Measurements from ENCODE around the gene CD22. TPM values are rescaled to one million over a fixed set of nuclear protein-coding genes. Genes with fewer than 3 reads are reported as not detected.
A peak's percentile ranks its signal among the peaks of the same experiment; 100 is the strongest.

The CD22 gene
- total and polyA plus RNA-seq, 2 of the 13 experiments (the other 11 are each of a cell fraction or from before 2014, with no cell fraction given) = 0.71 to 1.7 TPM

DNA sequence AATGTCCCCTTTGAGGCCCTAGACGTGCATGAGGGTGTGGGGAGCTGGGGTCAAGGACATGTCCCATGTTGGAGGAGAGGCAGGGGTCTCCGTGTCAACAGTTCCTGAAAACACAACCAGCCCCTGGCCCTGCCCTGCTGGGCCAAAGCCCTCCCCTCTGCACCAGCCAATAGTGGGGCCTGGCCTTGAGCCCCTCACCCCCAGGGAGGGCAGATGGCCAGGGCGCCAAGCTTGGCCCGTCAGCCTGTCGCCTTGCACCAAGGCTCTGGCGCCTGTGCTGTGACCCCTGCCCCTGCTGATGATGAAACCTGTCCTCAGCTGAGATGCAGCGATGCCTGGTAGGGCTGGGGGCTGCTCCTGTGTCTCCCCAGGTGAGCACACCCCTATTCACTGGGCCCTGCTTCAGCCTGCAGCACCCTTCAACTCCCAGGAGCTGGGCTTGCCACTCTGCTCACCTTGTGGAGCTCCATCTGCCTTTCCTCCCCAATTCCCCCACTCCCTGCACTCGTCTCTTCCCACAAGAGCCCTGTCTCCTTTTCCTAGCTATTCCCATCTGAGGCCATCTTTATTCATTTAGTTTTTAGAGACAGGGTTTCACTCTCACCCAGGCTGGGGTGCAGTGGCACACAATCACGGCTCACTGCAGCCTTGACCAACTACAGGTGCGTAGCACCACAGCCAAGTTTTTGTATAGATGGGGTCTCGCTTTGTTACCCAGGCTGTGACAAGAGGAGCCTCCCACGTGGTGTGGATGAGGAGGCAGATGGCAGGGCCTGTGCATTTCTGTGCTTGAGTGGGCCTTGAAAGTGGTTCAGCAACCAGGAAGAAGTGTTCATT lies 48.8 kb upstream of the CD22 start (continued):
- TF ChIP-seq REL (CRISPR knock-in tag; conservative IDR thresholded peaks at IDR 0.05) (no peak), CAMTA2 (CRISPR knock-in tag; IDR thresholded peaks at IDR 0.05; ENCODE audit: borderline replicate concordance) (no peak), HDAC2 (CRISPR knock-in tag; IDR thresholded peaks at IDR 0.05) (peak; percentile 57; the same call in 1 of the 2 replicates), ZBTB7B (CRISPR knock-in tag; IDR thresholded peaks at IDR 0.05) (peak; percentile 50), PPARG (CRISPR knock-in tag; conservative IDR thresholded peaks at IDR 0.05) (0 out of 2 replicates have a peak, but pooled peaks have one; percentile 49), ELF3 (CRISPR knock-in tag; IDR thresholded peaks at IDR 0.05) (no peak), ZBTB7A (CRISPR knock-in tag; IDR thresholded peaks at IDR 0.05) (peak; percentile 99), ZFAT (CRISPR knock-in tag; conservative IDR thresholded peaks at IDR 0.05) (no peak), ZNF367 (CRISPR knock-in tag; IDR thresholded peaks at IDR 0.05; ENCODE audit: borderline replicate concordance) (no peak), ZNF430 (CRISPR knock-in tag; IDR thresholded peaks at IDR 0.05) (0 out of 2 replicates have a peak, but pooled peaks have one; percentile 18), GATA4 (IDR thresholded peaks at IDR 0.05; ENCODE audit: borderline replicate concordance, low read depth) (0 out of 2 replicates have a peak, but pooled peaks have one; percentile 37)
- TF ChIP-seq, protein P1, sequence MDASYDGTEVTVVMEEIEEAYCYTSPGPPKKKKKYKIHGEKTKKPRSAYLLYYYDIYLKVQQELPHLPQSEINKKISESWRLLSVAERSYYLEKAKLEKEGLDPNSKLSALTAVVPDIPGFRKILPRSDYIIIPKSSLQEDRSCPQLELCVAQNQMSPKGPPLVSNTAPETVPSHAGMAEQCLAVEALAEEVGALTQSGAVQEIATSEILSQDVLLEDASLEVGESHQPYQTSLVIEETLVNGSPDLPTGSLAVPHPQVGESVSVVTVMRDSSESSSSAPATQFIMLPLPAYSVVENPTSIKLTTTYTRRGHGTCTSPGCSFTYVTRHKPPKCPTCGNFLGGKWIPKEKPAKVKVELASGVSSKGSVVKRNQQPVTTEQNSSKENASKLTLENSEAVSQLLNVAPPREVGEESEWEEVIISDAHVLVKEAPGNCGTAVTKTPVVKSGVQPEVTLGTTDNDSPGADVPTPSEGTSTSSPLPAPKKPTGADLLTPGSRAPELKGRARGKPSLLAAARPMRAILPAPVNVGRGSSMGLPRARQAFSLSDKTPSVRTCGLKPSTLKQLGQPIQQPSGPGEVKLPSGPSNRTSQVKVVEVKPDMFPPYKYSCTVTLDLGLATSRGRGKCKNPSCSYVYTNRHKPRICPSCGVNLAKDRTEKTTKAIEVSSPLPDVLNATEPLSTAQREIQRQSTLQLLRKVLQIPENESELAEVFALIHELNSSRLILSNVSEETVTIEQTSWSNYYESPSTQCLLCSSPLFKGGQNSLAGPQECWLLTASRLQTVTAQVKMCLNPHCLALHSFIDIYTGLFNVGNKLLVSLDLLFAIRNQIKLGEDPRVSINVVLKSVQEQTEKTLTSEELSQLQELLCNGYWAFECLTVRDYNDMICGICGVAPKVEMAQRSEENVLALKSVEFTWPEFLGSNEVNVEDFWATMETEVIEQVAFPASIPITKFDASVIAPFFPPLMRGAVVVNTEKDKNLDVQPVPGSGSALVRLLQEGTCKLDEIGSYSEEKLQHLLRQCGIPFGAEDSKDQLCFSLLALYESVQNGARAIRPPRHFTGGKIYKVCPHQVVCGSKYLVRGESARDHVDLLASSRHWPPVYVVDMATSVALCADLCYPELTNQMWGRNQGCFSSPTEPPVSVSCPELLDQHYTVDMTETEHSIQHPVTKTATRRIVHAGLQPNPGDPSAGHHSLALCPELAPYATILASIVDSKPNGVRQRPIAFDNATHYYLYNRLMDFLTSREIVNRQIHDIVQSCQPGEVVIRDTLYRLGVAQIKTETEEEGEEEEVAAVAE (CRISPR knock-in tag; IDR thresholded peaks at IDR 0.05; ENCODE audit: borderline replicate concordance) = no peak
- TF ChIP-seq, protein P2, sequence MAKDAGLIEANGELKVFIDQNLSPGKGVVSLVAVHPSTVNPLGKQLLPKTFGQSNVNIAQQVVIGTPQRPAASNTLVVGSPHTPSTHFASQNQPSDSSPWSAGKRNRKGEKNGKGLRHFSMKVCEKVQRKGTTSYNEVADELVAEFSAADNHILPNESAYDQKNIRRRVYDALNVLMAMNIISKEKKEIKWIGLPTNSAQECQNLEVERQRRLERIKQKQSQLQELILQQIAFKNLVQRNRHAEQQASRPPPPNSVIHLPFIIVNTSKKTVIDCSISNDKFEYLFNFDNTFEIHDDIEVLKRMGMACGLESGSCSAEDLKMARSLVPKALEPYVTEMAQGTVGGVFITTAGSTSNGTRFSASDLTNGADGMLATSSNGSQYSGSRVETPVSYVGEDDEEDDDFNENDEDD (CRISPR knock-in tag; IDR thresholded peaks at IDR 0.05; ENCODE audit: borderline replicate concordance) = peak; percentile 55; the same call in 1 of the 2 replicates
- TF ChIP-seq, protein P3, sequence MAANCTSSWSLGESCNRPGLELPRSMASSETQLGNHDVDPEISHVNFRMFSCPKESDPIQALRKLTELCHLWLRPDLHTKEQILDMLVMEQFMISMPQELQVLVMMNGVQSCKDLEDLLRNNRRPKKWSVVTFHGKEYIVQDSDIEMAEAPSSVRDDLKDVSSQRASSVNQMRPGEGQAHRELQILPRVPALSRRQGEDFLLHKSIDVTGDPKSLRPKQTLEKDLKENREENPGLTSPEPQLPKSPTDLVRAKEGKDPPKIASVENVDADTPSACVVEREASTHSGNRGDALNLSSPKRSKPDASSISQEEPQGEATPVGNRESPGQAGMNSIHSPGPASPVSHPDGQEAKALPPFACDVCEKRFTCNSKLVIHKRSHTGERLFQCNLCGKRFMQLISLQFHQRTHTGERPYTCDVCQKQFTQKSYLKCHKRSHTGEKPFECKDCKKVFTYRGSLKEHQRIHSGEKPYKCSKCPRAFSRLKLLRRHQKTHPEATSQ (CRISPR knock-in tag; IDR thresholded peaks at IDR 0.05; ENCODE audit: borderline replicate concordance) = no peak; the same call in 1 of the 2 replicates
- TF ChIP-seq, protein P4, sequence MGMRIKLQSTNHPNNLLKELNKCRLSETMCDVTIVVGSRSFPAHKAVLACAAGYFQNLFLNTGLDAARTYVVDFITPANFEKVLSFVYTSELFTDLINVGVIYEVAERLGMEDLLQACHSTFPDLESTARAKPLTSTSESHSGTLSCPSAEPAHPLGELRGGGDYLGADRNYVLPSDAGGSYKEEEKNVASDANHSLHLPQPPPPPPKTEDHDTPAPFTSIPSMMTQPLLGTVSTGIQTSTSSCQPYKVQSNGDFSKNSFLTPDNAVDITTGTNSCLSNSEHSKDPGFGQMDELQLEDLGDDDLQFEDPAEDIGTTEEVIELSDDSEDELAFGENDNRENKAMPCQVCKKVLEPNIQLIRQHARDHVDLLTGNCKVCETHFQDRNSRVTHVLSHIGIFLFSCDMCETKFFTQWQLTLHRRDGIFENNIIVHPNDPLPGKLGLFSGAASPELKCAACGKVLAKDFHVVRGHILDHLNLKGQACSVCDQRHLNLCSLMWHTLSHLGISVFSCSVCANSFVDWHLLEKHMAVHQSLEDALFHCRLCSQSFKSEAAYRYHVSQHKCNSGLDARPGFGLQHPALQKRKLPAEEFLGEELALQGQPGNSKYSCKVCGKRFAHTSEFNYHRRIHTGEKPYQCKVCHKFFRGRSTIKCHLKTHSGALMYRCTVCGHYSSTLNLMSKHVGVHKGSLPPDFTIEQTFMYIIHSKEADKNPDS (CRISPR knock-in tag; IDR thresholded peaks at IDR 0.05) = no peak; the same call in 1 of the 2 replicates
- TF ChIP-seq, protein P5, sequence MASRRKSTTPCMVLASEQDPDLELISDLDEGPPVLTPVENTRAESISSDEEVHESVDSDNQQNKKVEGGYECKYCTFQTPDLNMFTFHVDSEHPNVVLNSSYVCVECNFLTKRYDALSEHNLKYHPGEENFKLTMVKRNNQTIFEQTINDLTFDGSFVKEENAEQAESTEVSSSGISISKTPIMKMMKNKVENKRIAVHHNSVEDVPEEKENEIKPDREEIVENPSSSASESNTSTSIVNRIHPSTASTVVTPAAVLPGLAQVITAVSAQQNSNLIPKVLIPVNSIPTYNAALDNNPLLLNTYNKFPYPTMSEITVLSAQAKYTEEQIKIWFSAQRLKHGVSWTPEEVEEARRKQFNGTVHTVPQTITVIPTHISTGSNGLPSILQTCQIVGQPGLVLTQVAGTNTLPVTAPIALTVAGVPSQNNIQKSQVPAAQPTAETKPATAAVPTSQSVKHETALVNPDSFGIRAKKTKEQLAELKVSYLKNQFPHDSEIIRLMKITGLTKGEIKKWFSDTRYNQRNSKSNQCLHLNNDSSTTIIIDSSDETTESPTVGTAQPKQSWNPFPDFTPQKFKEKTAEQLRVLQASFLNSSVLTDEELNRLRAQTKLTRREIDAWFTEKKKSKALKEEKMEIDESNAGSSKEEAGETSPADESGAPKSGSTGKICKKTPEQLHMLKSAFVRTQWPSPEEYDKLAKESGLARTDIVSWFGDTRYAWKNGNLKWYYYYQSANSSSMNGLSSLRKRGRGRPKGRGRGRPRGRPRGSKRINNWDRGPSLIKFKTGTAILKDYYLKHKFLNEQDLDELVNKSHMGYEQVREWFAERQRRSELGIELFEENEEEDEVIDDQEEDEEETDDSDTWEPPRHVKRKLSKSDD (CRISPR knock-in tag; IDR thresholded peaks at IDR 0.05; ENCODE audit: low read depth) = 0 out of 2 replicates have a peak, but pooled peaks have one; percentile 15

All from HepG2 (cell line).